Left lung (tissue), 10 donors: ENCODE data around the gene HSPA4. TPM values are rescaled to one million over a fixed set of nuclear protein-coding genes. Genes with fewer than 3 reads are reported as not detected.

Source experiments
- ATAC-seq: fragments of 200-7000 bp; cut with Tn5 transposase; one replicate; pipeline ENCODE4 v1.9.1; 2020; ENCODE audit warnings: moderate library complexity
- DNase-seq, 4 donors: peaks; one replicate each; pipeline ENCODE4 v3.0.0-alpha.2; 2013 to 2020
- H3K27ac ChIP-seq, 2 donors: fragments of 200-600 bp; sonication (generic) in 1 of 2; one replicate each; pipeline versions ENCODE4 v1.5.0 to v1.8.0; 2020 to 2021
- H3K27me3 ChIP-seq, 2 donors: fragments of 200-600 bp; sonication (generic) in 1 of 2; one replicate each; pipeline versions ENCODE4 v1.5.0 to v1.8.0; 2020 to 2021
- H3K36me3 ChIP-seq, 2 donors: fragments of 200-600 bp; sonication (generic) in 1 of 2; one replicate each; pipeline versions ENCODE4 v1.5.0 to v1.8.0; 2020 to 2021
- H3K4me1 ChIP-seq, 2 donors: fragments of 200-600 bp; one replicate each; pipeline ENCODE4 v1.8.0; 2021
- H3K4me3 ChIP-seq, 2 donors: fragments of 200-600 bp; sonication (generic) in 1 of 2; one replicate each; pipeline versions ENCODE4 v1.5.0 to v1.8.0; 2020 to 2021; ENCODE audit warnings: mild to moderate bottlenecking in 1 of 2
- H3K9me3 ChIP-seq, 2 donors: fragments of 200-600 bp; sonication (generic) in 1 of 2; one replicate each; pipeline versions ENCODE4 v1.5.0 to v1.8.0; 2020 to 2021
- CTCF ChIP-seq, 2 donors: fragments of 200-600 bp; sonication (generic) in 1 of 2; IDR thresholded peaks; one replicate each; pipeline versions ENCODE4 v1.5.0 to v1.8.0; 2021; ENCODE audit warnings: antibody characterized with exemption in 2 of 2
- intact Hi-C, 2 donors: fragments of 100-400 bp; cut with DNase I; formaldehyde crosslinking; loops; one replicate each; pipeline versions ENCODE4 v1.11.2 to v1.14.2; 2022
- polyA plus RNA-seq, 6 donors: library from polyadenylated mRNA; unstranded; fragments of 120-200 nt; gene quantifications; one replicate each; pipeline ENCODE4 v1.2.1, GENCODE V29; 2013; ENCODE audit not compliant: insufficient read length in 6 of 6
- total RNA-seq, 2 donors: library from RNA; stranded (reverse); fragmentation: NEBNext Ultra II Directional; extraction: Animal tissue kit (Norgen Biotek cat#: 25700); gene quantifications; one replicate each; pipeline ENCODE4 v1.2.1, GENCODE V29; 2021
- donor health status: DM: no; HTN: yes; CAD: no.
- donor health status: DM: no; HTN: no; CAD: no.

Gene HSPA4
- total and polyA plus RNA-seq, 8 donors: 85.5 to 109 (median 91.2) TPM

- Histone ChIP-seq H3K9me3 (no peaks in the 10 kb centered on the region), H3K4me3 (no peak overlapping the region), H3K36me3 (peaks cover 0 to 92% of the 10 kb centered on the region in 2 donors), H3K27ac (no peak overlapping the region), H3K4me1 (no peaks in the 10 kb centered on the region), H3K27me3 (no peaks in the 10 kb centered on the region)
- ATAC-seq (no peak), DNase-seq (no peak)
- TF ChIP-seq CTCF (IDR thresholded peaks at IDR 0.05): no peak
- intact Hi-C loops: no loop called here
Measured at GRCh38 chr5:133088064-133088463, 36.3 kb downstream of the HSPA4 start.

GRCh38 chr5:133091034-133091433 lies 39.2 kb downstream of the HSPA4 start:
- Histone ChIP-seq H3K4me3 (no peak overlapping the region), H3K4me1 (no peaks in the 10 kb centered on the region), H3K36me3 (peaks cover 0 to 99% of the 10 kb centered on the region in 2 donors), H3K27ac (no peak overlapping the region), H3K27me3 (no peaks in the 10 kb centered on the region), H3K9me3 (no peaks in the 10 kb centered on the region)
- no peak for DNase-seq
- intact Hi-C loops: no loop called here
- ATAC-seq: no peak
- TF ChIP-seq CTCF (IDR thresholded peaks at IDR 0.05): no peak

- Histone ChIP-seq H3K4me3 (no peak overlapping the region), H3K27me3 (no peaks in the 10 kb centered on the region), H3K4me1 (peaks cover 3 to 4% of the 10 kb centered on the region in 2 donors), H3K36me3 (peaks cover 4 to 46% of the 10 kb centered on the region in 2 donors), H3K9me3 (no peaks in the 10 kb centered on the region), H3K27ac (no peak overlapping the region)
- intact Hi-C loops: no loop called here
- no peak for ATAC-seq
- DNase-seq: no peak
- TF ChIP-seq CTCF (IDR thresholded peaks at IDR 0.05): no peak
Measured at GRCh38 chr5:133106343-133106742, 54.5 kb downstream of the HSPA4 start.

- intact Hi-C loops: no loop called here
- TF ChIP-seq CTCF (IDR thresholded peaks at IDR 0.05): no peak
- Histone ChIP-seq H3K9me3 (no peaks in the 10 kb centered on the region), H3K4me3 (no peak overlapping the region), H3K27me3 (no peaks in the 10 kb centered on the region), H3K36me3 (peaks cover 4 to 40% of the 10 kb centered on the region in 2 donors), H3K4me1 (peaks cover 3 to 5% of the 10 kb centered on the region in 2 donors), H3K27ac (peak overlapping the region in 1 of 2 donors; percentile 5)
- peak; percentile 70 for ATAC-seq
- no peak for DNase-seq
Measured at GRCh38 chr5:133106761-133107572, 55.2 kb downstream of the HSPA4 start.

- H3K4me1 ChIP-seq: peaks cover 3 to 5% of the 10 kb centered on the region in 2 donors
- TF ChIP-seq CTCF (IDR thresholded peaks at IDR 0.05): no peak
- no peaks in the 10 kb centered on the region for H3K9me3 ChIP-seq
- intact Hi-C loops: no loop called here
- H3K36me3 ChIP-seq: peaks cover 4 to 25% of the 10 kb centered on the region in 2 donors
- no peak for ATAC-seq
- no peaks in the 10 kb centered on the region for H3K27me3 ChIP-seq
- H3K27ac ChIP-seq: no peak overlapping the region
- no peak for DNase-seq
- no peak overlapping the region for H3K4me3 ChIP-seq
Measured at GRCh38 chr5:133108481-133108921, 56.7 kb downstream of the HSPA4 start.
